ENCODE results near the gene ITGB5. TPM values are rescaled to one million over a fixed set of nuclear protein-coding genes. Genes with fewer than 3 reads are reported as not detected.

The ITGB5 gene
- polyA plus RNA-seq, 1 experiment = 393 TPM

DNA sequence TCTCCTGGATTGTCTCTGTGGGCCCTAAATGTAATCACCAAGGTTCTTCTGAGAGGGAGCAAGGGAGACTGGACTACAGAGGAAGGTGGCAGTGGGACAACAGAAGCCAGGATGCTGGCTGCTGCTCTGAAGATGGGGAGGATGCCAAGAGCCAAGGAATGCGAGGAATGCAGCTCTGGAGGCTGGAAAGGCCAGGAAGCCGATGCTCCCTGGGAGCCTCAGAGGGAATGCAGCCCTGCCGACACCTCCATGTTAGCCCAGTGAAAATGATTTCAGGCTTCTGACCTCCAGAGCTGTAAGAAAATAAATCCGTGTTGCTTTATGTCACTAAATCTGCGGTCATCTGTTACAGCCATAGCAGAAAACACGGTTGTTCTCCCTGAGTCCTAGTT, 112.8 kb downstream of the ITGB5 start:
- POLR2A ChIA-PET = no interaction called here
- peaks cover 3% of the 10 kb centered on the region; the same call in 1 of the 2 replicates for H3K36me3 ChIP-seq (ENCODE audit: control insufficient read depth, insufficient read depth, low read length)
- TF ChIP-seq, protein P1, sequence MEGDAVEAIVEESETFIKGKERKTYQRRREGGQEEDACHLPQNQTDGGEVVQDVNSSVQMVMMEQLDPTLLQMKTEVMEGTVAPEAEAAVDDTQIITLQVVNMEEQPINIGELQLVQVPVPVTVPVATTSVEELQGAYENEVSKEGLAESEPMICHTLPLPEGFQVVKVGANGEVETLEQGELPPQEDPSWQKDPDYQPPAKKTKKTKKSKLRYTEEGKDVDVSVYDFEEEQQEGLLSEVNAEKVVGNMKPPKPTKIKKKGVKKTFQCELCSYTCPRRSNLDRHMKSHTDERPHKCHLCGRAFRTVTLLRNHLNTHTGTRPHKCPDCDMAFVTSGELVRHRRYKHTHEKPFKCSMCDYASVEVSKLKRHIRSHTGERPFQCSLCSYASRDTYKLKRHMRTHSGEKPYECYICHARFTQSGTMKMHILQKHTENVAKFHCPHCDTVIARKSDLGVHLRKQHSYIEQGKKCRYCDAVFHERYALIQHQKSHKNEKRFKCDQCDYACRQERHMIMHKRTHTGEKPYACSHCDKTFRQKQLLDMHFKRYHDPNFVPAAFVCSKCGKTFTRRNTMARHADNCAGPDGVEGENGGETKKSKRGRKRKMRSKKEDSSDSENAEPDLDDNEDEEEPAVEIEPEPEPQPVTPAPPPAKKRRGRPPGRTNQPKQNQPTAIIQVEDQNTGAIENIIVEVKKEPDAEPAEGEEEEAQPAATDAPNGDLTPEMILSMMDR (IDR thresholded peaks at IDR 0.05; ENCODE audit: insufficient read depth, low read depth, low read length) = no peak
- no peak overlapping the region for H3K4me3 ChIP-seq (ENCODE audit: low read depth, low read length)
- H3K27me3 ChIP-seq (ENCODE audit: control insufficient read depth, insufficient read depth, low read length) = no peaks in the 10 kb centered on the region
- CTCF ChIA-PET = interaction anchor here (0.6 to 1.6 kb wide), 4 partner anchors 12 to 127 kb away, joined by 3 to 9 read pairs (median 6); no protein-coding TSS in a partner anchor
- DNase-seq (ENCODE audit: low read depth) = no peak

DNA sequence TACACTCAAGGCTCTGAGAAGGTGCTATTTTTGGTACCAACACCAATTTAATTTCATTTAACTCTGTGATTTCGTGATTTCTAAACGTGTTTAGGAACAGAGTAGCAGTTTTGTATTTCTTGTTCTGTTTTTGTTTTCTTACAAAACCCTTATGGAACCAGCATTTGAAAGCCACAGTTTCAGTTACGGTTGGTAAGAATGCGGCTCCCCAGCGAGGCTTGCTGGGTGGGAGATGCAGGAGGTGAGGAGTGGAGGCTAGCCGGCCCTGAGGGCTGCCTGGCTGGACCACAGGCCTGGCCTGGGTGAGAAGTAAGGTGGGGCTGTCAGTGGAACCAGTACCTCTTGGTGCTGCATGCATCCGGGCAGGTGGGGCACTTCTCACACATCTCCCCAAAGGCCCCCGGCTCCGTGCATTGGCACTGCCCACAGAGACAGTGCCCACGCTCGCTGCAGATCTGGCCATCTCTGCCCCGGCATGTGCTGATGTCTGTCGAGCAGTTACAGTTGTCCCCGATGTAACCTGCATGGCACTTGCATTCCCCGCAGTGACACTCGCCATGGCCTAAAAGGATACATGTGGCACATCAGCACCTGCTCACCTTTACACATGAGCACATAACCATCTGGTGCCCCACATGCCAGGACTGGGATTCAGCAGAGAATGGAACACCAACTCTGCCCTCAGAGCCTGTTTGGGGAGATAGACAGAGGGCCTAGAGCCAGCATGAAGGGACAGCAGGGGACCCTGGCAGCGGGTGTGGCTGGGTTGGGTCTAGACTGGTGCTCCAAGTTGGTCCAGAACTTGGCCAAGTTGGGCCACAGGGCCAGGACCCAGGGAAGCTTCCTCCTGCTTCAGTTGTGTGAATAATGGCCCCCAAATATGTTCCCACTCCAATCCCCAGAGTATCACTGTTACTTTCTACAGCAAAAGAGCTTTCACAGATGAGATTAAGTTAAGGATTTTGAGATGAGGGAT, 113.5 kb downstream of the ITGB5 start:
- TF ChIP-seq, protein P1 (IDR thresholded peaks at IDR 0.05; ENCODE audit: insufficient read depth, low read depth, low read length) = no peak
- Histone ChIP-seq H3K36me3 (ENCODE audit: control insufficient read depth, insufficient read depth, low read length) (peaks cover 7% of the 10 kb centered on the region), H3K4me3 (ENCODE audit: low read depth, low read length) (no peak overlapping the region), H3K27me3 (ENCODE audit: control insufficient read depth, insufficient read depth, low read length) (no peaks in the 10 kb centered on the region)
- CTCF ChIA-PET = interaction anchor here (1.1 to 1.6 kb wide), 3 partner anchors 13 to 128 kb away, joined by 5 to 9 read pairs (median 7); no protein-coding TSS in a partner anchor
- POLR2A ChIA-PET = no interaction called here
- DNase-seq (ENCODE audit: low read depth) = no peak

DNA sequence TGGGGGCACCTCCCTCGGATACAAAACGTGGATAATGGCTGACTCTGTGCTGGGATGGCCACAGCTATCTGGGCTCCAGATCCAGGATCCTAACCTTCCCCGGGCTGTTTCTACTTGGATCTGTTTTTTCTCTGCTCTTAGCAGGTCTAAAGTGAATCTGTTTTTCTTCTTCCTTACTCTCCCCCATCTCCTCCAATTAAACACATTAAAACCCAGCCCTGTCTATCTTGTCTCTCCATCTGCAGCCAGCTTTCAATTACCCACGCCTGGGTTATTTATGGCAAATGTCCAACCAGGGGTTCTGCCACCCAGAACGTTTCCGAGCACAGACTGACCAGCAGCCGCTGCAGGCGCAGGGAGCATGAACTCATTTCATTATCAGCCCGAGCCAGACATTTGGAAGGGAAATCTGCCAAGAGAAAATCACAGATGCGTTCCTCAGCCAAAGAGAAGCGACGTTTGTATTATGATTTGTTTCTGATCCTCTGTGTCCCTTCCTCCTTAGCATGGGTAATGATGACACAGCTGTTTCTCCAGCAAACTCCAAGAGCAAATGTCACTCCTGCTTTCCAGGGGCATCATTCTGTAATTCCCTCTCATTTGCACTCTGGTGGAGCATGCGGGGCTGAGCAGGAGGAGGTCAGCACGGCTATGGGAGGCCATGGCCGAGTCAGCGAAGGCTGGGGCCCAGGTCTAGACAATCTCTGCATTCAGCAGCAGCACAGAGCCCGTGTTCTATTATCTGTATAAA, 114.9 kb downstream of the ITGB5 start:
- Histone ChIP-seq H3K36me3 (ENCODE audit: control insufficient read depth, insufficient read depth, low read length) (peaks cover 8% of the 10 kb centered on the region), H3K4me3 (ENCODE audit: low read depth, low read length) (no peak overlapping the region), H3K27me3 (ENCODE audit: control insufficient read depth, insufficient read depth, low read length) (no peaks in the 10 kb centered on the region)
- CTCF ChIA-PET = interaction anchor here (0.9 to 4.7 kb wide), 5 partner anchors 10 to 129 kb away, joined by 3 to 38 read pairs (median 15); partner anchors contain the start of gene ITGB5
- POLR2A ChIA-PET = interaction anchor here (0.6 kb wide), 4 partner anchors 84 to 653 kb away, joined by 4 to 24 read pairs (median 4); no protein-coding TSS in a partner anchor
- no peak for DNase-seq (ENCODE audit: low read depth)
- TF ChIP-seq, protein P1 (IDR thresholded peaks at IDR 0.05; ENCODE audit: insufficient read depth, low read depth, low read length) = no peak

DNA sequence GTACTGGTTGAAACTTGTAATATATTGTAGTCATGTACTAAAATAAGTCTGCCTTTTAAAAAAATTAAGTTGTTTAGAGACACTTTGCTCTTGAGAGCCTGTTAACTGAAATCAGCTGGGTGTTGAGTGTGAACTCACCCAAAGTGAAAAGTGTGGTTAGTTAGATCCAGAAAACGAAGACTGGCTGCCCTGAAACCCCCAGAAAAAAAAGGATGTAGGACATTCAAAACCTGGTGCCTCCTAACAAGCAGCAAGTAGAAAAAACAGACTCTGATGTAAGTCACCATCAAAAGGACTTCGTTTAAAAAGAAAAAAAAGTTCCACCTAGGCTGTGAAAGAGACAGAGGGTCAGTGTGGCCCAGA, 116.1 kb downstream of the ITGB5 start:
- CTCF ChIA-PET = interaction anchor here (1.1 to 4.7 kb wide), 5 partner anchors 9 to 211 kb away, joined by 3 to 38 read pairs (median 15); no protein-coding TSS in a partner anchor
- DNase-seq (ENCODE audit: low read depth) = no peak
- TF ChIP-seq, protein P1 (IDR thresholded peaks at IDR 0.05; ENCODE audit: insufficient read depth, low read depth, low read length) = no peak
- Histone ChIP-seq H3K4me3 (ENCODE audit: low read depth, low read length) (no peak overlapping the region), H3K27me3 (ENCODE audit: control insufficient read depth, insufficient read depth, low read length) (no peaks in the 10 kb centered on the region), H3K36me3 (ENCODE audit: control insufficient read depth, insufficient read depth, low read length) (peaks cover 12% of the 10 kb centered on the region)
- POLR2A ChIA-PET = interaction anchor here (0.6 kb wide), 2 partner anchors 21 to 62 kb away, joined by 3 to 8 read pairs; no protein-coding TSS in a partner anchor
